ENCODE measurements around the gene ITK.
"Not testable (repeated sequence)": the region's sequence is repeated elsewhere in the genome, so short reads cannot be mapped to it uniquely, and the experiment has no call there.

GRCh38 chr5:157185122-157185521 lies 4.5 kb downstream of the ITK start:
- TF ChIP-seq CTCF (IDR thresholded peaks at IDR 0.05 in 8 of 11, conservative IDR thresholded peaks at IDR 0.05 in 3 of 11); POLR2A (IDR thresholded peaks at IDR 0.05): not testable (repeated sequence)

Measured in spleen (tissue), 7 donors.